Upper lobe of right lung (tissue), 1 donor: ENCODE measurements around the gene TTC34. TPM values are rescaled to one million over a fixed set of nuclear protein-coding genes. Genes with fewer than 3 reads are reported as not detected.
"Not testable (repeated sequence)": the region's sequence is repeated elsewhere in the genome, so short reads cannot be mapped to it uniquely, and the experiment has no call there.

Experiments used
- ATAC-seq: fragments of 200-7000 bp; cut with Tn5 transposase; one replicate; pipeline ENCODE4 v1.9.1; 2020; ENCODE audit warnings: mild to moderate bottlenecking, moderate library complexity
- DNase-seq: peaks from one replicate; pipeline ENCODE4 v3.0.0-alpha.2; 2020
- H3K27ac ChIP-seq: fragments of 200-600 bp; one replicate; pipeline ENCODE4 v1.8.0; 2022
- H3K27me3 ChIP-seq: fragments of 200-600 bp; one replicate; pipeline ENCODE4 v1.8.0; 2022; ENCODE audit warnings: mild to moderate bottlenecking
- H3K36me3 ChIP-seq: fragments of 200-600 bp; one replicate; pipeline ENCODE4 v1.8.0; 2022
- H3K4me1 ChIP-seq: fragments of 200-600 bp; one replicate; pipeline ENCODE4 v1.8.0; 2022
- H3K4me3 ChIP-seq: fragments of 200-600 bp; one replicate; pipeline ENCODE4 v1.8.0; 2022; ENCODE audit warnings: mild to moderate bottlenecking
- H3K9me3 ChIP-seq: fragments of 200-600 bp; one replicate; pipeline ENCODE4 v1.8.0; 2022
- intact Hi-C: fragments of 100-400 bp; cut with DNase I; formaldehyde crosslinking; loops from one replicate; pipeline ENCODE4 v1.11.0; 2022
- total RNA-seq: library from RNA; stranded (reverse); fragmentation: NEBNext Ultra II Directional; extraction: Animal tissue kit (Norgen Biotek cat#: 25700); gene quantifications from one replicate; pipeline ENCODE4 v1.2.1, GENCODE V29; 2021
- donor health status: DM: no; HTN: yes; CAD: no; lungs with severe emphysema.

Gene TTC34
- total RNA-seq, 1 donor from 2014 or later = 1.3 TPM

- H3K36me3 ChIP-seq, H3K27ac ChIP-seq, H3K9me3 ChIP-seq, H3K4me3 ChIP-seq, H3K4me1 ChIP-seq, H3K27me3 ChIP-seq, intact Hi-C loops, ATAC-seq: not testable (repeated sequence)
- peak; percentile 60 for DNase-seq
Measured at GRCh38 chr1:2685671-2686070, 115.8 kb downstream of the TTC34 start.

GRCh38 chr1:2684878-2685277, 116.6 kb downstream of the TTC34 start:
- DNase-seq = peak; percentile 61
- H3K36me3 ChIP-seq, H3K4me3 ChIP-seq, H3K9me3 ChIP-seq, H3K27me3 ChIP-seq, H3K27ac ChIP-seq, intact Hi-C loops, ATAC-seq, H3K4me1 ChIP-seq: not testable (repeated sequence)

- H3K4me1 ChIP-seq = not testable (repeated sequence)
- peak; percentile 88 for DNase-seq
Measured at GRCh38 chr1:2684000-2684399, 117.5 kb downstream of the TTC34 start.

GRCh38 chr1:2683321-2683741, 118.2 kb downstream of the TTC34 start:
- intact Hi-C loops = not testable (repeated sequence)
- DNase-seq = peak; percentile 66

More at GRCh38 chr1:2684000-2684399, 117.5 kb downstream of the TTC34 start:
- H3K27me3 ChIP-seq, H3K27ac ChIP-seq, intact Hi-C loops, H3K9me3 ChIP-seq, H3K36me3 ChIP-seq, ATAC-seq, H3K4me3 ChIP-seq: not testable (repeated sequence)

GRCh38 chr1:2682879-2683278, 118.6 kb downstream of the TTC34 start:
- H3K27me3 ChIP-seq, ATAC-seq, intact Hi-C loops, H3K4me3 ChIP-seq, DNase-seq, H3K4me1 ChIP-seq, H3K27ac ChIP-seq, H3K36me3 ChIP-seq, H3K9me3 ChIP-seq: not testable (repeated sequence)

More at GRCh38 chr1:2683321-2683741, 118.2 kb downstream of the TTC34 start:
- H3K27ac ChIP-seq, H3K4me1 ChIP-seq, ATAC-seq, H3K4me3 ChIP-seq, H3K9me3 ChIP-seq, H3K36me3 ChIP-seq, H3K27me3 ChIP-seq: not testable (repeated sequence)

GRCh38 chr1:2676726-2677125, 124.8 kb downstream of the TTC34 start:
- H3K27me3 ChIP-seq, H3K27ac ChIP-seq, ATAC-seq, H3K4me3 ChIP-seq, H3K36me3 ChIP-seq, intact Hi-C loops, DNase-seq, H3K4me1 ChIP-seq, H3K9me3 ChIP-seq: not testable (repeated sequence)

- peak; percentile 67 for DNase-seq
- H3K27ac ChIP-seq, ATAC-seq, H3K27me3 ChIP-seq, H3K9me3 ChIP-seq, H3K4me3 ChIP-seq, H3K4me1 ChIP-seq, H3K36me3 ChIP-seq, intact Hi-C loops: not testable (repeated sequence)
Measured at GRCh38 chr1:2671656-2672055, 129.8 kb downstream of the TTC34 start.

GRCh38 chr1:2659806-2660205, 141.7 kb downstream of the TTC34 start:
- H3K36me3 ChIP-seq, H3K27me3 ChIP-seq, ATAC-seq, H3K4me3 ChIP-seq, H3K4me1 ChIP-seq, intact Hi-C loops, H3K9me3 ChIP-seq, H3K27ac ChIP-seq: not testable (repeated sequence)
- DNase-seq = peak; percentile 79

GRCh38 chr1:2657909-2658308, 143.6 kb downstream of the TTC34 start:
- H3K27me3 ChIP-seq, intact Hi-C loops: not testable (repeated sequence)
- DNase-seq = peak; percentile 71

GRCh38 chr1:2657124-2657523, 144.4 kb downstream of the TTC34 start:
- DNase-seq = peak; percentile 72

More at GRCh38 chr1:2657909-2658308, 143.6 kb downstream of the TTC34 start:
- not testable (repeated sequence) for H3K4me3 ChIP-seq, H3K36me3 ChIP-seq, H3K27ac ChIP-seq, H3K4me1 ChIP-seq, H3K9me3 ChIP-seq, ATAC-seq

GRCh38 chr1:2655598-2656434, 145.7 kb downstream of the TTC34 start:
- H3K4me1 ChIP-seq, intact Hi-C loops: not testable (repeated sequence)
- peak; percentile 79 for DNase-seq

More at GRCh38 chr1:2657124-2657523, 144.4 kb downstream of the TTC34 start:
- ATAC-seq, H3K4me3 ChIP-seq, H3K36me3 ChIP-seq, intact Hi-C loops, H3K9me3 ChIP-seq, H3K27ac ChIP-seq, H3K27me3 ChIP-seq, H3K4me1 ChIP-seq: not testable (repeated sequence)

GRCh38 chr1:2654443-2654948, 147.0 kb downstream of the TTC34 start:
- H3K36me3 ChIP-seq, H3K27me3 ChIP-seq, H3K27ac ChIP-seq, intact Hi-C loops, H3K4me1 ChIP-seq, H3K9me3 ChIP-seq, H3K4me3 ChIP-seq: not testable (repeated sequence)
- DNase-seq (peak; percentile 75), ATAC-seq (peak; percentile 51)

More at GRCh38 chr1:2655598-2656434, 145.7 kb downstream of the TTC34 start:
- H3K27ac ChIP-seq, H3K4me3 ChIP-seq, H3K36me3 ChIP-seq, H3K9me3 ChIP-seq, ATAC-seq, H3K27me3 ChIP-seq: not testable (repeated sequence)

- H3K27ac ChIP-seq, H3K27me3 ChIP-seq, H3K9me3 ChIP-seq, H3K4me1 ChIP-seq, H3K4me3 ChIP-seq, H3K36me3 ChIP-seq, intact Hi-C loops: not testable (repeated sequence)
- DNase-seq (peak; percentile 87), ATAC-seq (peak; percentile 25)
Measured at GRCh38 chr1:2653741-2654442, 147.6 kb downstream of the TTC34 start.

GRCh38 chr1:2652926-2653571, 148.4 kb downstream of the TTC34 start:
- H3K27ac ChIP-seq, intact Hi-C loops, H3K27me3 ChIP-seq, H3K36me3 ChIP-seq, H3K4me3 ChIP-seq, H3K9me3 ChIP-seq, ATAC-seq, DNase-seq, H3K4me1 ChIP-seq: not testable (repeated sequence)
